ENCODE results near the gene GIMAP4.
"Not testable (repeated sequence)": the region's sequence is repeated elsewhere in the genome, so short reads cannot be mapped to it uniquely, and the experiment has no call there.

GRCh38 chr7:150603600-150603999 is 36.4 kb downstream of the GIMAP4 start:
- TF ChIP-seq CTCF, POLR2A (IDR thresholded peaks at IDR 0.05): not testable (repeated sequence)
